Ascending aorta (tissue), 2 donors: Measurements from ENCODE around the gene CSTPP1. TPM values are rescaled to one million over a fixed set of nuclear protein-coding genes. Genes with fewer than 3 reads are reported as not detected.

Experiments
- DNase-seq, 2 donors: peaks; one replicate each; pipeline ENCODE4 v3.0.0-alpha.2; 2019; ENCODE audit warnings: low spot score in 2 of 2
- H3K27ac ChIP-seq, 2 donors: fragments of 200-600 bp; sonication (generic); one replicate each; pipeline ENCODE4 v1.5.1; 2016 to 2017; ENCODE audit warnings: mild to moderate bottlenecking in 1 of 2
- H3K27me3 ChIP-seq: fragments of 200-600 bp; sonication (generic); one replicate; pipeline ENCODE4 v1.5.1; 2017
- H3K36me3 ChIP-seq, 2 donors: fragments of 200-600 bp; sonication (generic); one replicate each; pipeline ENCODE4 v1.5.1; 2016
- H3K4me1 ChIP-seq, 2 donors: fragments of 200-600 bp; sonication (generic); one replicate each; pipeline ENCODE4 v1.5.1; 2016 to 2017; ENCODE audit warnings: mild to moderate bottlenecking in 1 of 2
- H3K4me3 ChIP-seq, 2 donors: fragments of 200-600 bp; sonication (generic); one replicate each; pipeline ENCODE4 v1.5.1; 2016 to 2017; ENCODE audit warnings: mild to moderate bottlenecking in 1 of 2
- H3K9me3 ChIP-seq, 2 donors: fragments of 200-600 bp; sonication (generic); one replicate each; pipeline ENCODE4 v1.5.1; 2016
- CTCF ChIP-seq, 3 experiments: fragments of 200-600 bp in 2 of 3; fragments of 450-650 bp in 1 of 3; sonication (generic) in 2 of 3; IDR thresholded peaks; one replicate each; pipeline ENCODE4 v1.5.1; 2016 to 2019; ENCODE audit warnings: antibody characterized with exemption in 3 of 3, mild to moderate bottlenecking in 1 of 3, moderate library complexity in 1 of 3
- intact Hi-C: fragments of 100-400 bp; cut with DNase I; formaldehyde crosslinking; loops from one replicate; pipeline ENCODE4 v1.15.1; 2023
- total RNA-seq: library from RNA; depleted of rRNA; stranded (reverse); fragments of >200 nt; gene quantifications from one replicate; pipeline ENCODE4 v1.1.0, GENCODE V29; 2016

Gene CSTPP1
- total RNA-seq, 1 donor from 2014 or later, result 16.6 TPM

- intact Hi-C loops, result no loop called here
- no peak for TF ChIP-seq CTCF (IDR thresholded peaks at IDR 0.05)
- no peaks in the 10 kb centered on the region for H3K4me1 ChIP-seq
Observed at GRCh38 chr11:47101406-47101805, 164.8 kb downstream of the CSTPP1 start.

GRCh38 chr11:47104261-47104950, 167.8 kb downstream of the CSTPP1 start:
- no peak overlapping the region for H3K4me3 ChIP-seq
- no peak overlapping the region for H3K27ac ChIP-seq
- no peak for TF ChIP-seq CTCF (IDR thresholded peaks at IDR 0.05)
- intact Hi-C loops, result no loop called here
- H3K27me3 ChIP-seq, result no peaks in the 10 kb centered on the region
- no peaks in the 10 kb centered on the region for H3K9me3 ChIP-seq
- H3K36me3 ChIP-seq, result no peaks in the 10 kb centered on the region
- H3K4me1 ChIP-seq, result no peaks in the 10 kb centered on the region
- no peak for DNase-seq

More at GRCh38 chr11:47101406-47101805, 164.8 kb downstream of the CSTPP1 start:
- no peak overlapping the region for H3K27ac ChIP-seq
- no peak overlapping the region for H3K4me3 ChIP-seq
- no peaks in the 10 kb centered on the region for H3K27me3 ChIP-seq
- H3K36me3 ChIP-seq, result no peaks in the 10 kb centered on the region
- no peak for DNase-seq
- no peaks in the 10 kb centered on the region for H3K9me3 ChIP-seq

- H3K4me1 ChIP-seq, result no peaks in the 10 kb centered on the region
Observed at GRCh38 chr11:47105541-47105940, 169.0 kb downstream of the CSTPP1 start.

GRCh38 chr11:47105974-47106373, 169.4 kb downstream of the CSTPP1 start:
- no peaks in the 10 kb centered on the region for H3K9me3 ChIP-seq
- intact Hi-C loops, result no loop called here
- no peaks in the 10 kb centered on the region for H3K4me1 ChIP-seq
- no peaks in the 10 kb centered on the region for H3K27me3 ChIP-seq
- H3K27ac ChIP-seq, result no peak overlapping the region
- no peak overlapping the region for H3K4me3 ChIP-seq
- DNase-seq, result no peak
- H3K36me3 ChIP-seq, result no peaks in the 10 kb centered on the region
- TF ChIP-seq CTCF (IDR thresholded peaks at IDR 0.05), result no peak

More at GRCh38 chr11:47105541-47105940, 169.0 kb downstream of the CSTPP1 start:
- TF ChIP-seq CTCF (IDR thresholded peaks at IDR 0.05), result no peak
- no peak overlapping the region for H3K4me3 ChIP-seq
- H3K27me3 ChIP-seq, result no peaks in the 10 kb centered on the region
- DNase-seq, result no peak
- H3K36me3 ChIP-seq, result no peaks in the 10 kb centered on the region
- intact Hi-C loops, result no loop called here
- no peak overlapping the region for H3K27ac ChIP-seq
- no peaks in the 10 kb centered on the region for H3K9me3 ChIP-seq

- Histone ChIP-seq H3K27me3 (no peaks in the 10 kb centered on the region), H3K4me3 (no peak overlapping the region), H3K4me1 (no peaks in the 10 kb centered on the region), H3K36me3 (no peaks in the 10 kb centered on the region), H3K9me3 (no peaks in the 10 kb centered on the region), H3K27ac (no peak overlapping the region)
- intact Hi-C loops, result no loop called here
- DNase-seq, result no peak
- no peak for TF ChIP-seq CTCF (IDR thresholded peaks at IDR 0.05)
Observed at GRCh38 chr11:47106798-47107411, 170.3 kb downstream of the CSTPP1 start.
